Heart right ventricle (tissue), 16 donors: ENCODE data around the gene NAPEPLD. TPM values are rescaled to one million over a fixed set of nuclear protein-coding genes. Genes with fewer than 3 reads are reported as not detected.

ENCODE experiments used
- ATAC-seq, 8 donors: fragments of 200-7000 bp; cut with Tn5 transposase; one replicate each; pipeline ENCODE4 v1.9.1; 2020; ENCODE audit warnings: mild to moderate bottlenecking in 8 of 8, moderate library complexity in 8 of 8, moderate number of reproducible peaks in 1 of 8
- DNase-seq, 2 donors: peaks; one replicate each; pipeline ENCODE4 v3.0.0-alpha.2; 2020
- H3K27ac ChIP-seq, 10 donors: fragments of 200-600 bp; sonication (generic) in 2 of 10; one replicate each; pipeline versions ENCODE4 v1.5.0 to v1.8.0; 2020 to 2022; ENCODE audit warnings: mild to moderate bottlenecking in 3 of 10
- H3K27me3 ChIP-seq, 7 donors: fragments of 200-600 bp; one replicate each; pipeline ENCODE4 v1.8.0; 2021 to 2022; ENCODE audit warnings: mild to moderate bottlenecking in 2 of 7
- H3K36me3 ChIP-seq, 9 donors: fragments of 200-600 bp; sonication (generic) in 1 of 9; one replicate each; pipeline versions ENCODE4 v1.5.0 to v1.8.0; 2020 to 2022; ENCODE audit warnings: mild to moderate bottlenecking in 2 of 9
- H3K4me1 ChIP-seq, 9 donors: fragments of 200-600 bp; sonication (generic) in 1 of 9; one replicate each; pipeline versions ENCODE4 v1.5.0 to v1.8.0; 2020 to 2022; ENCODE audit warnings: mild to moderate bottlenecking in 4 of 9
- H3K4me3 ChIP-seq, 10 donors: fragments of 200-600 bp; sonication (generic) in 2 of 10; one replicate each; pipeline versions ENCODE4 v1.5.0 to v1.8.0; 2020 to 2022; ENCODE audit warnings: mild to moderate bottlenecking in 7 of 10, moderate library complexity in 2 of 10
- H3K9me3 ChIP-seq, 11 donors: fragments of 200-600 bp in 10 of 11; sonication (generic) in 2 of 11; one replicate each; pipeline versions ENCODE4 v1.5.0 to v1.8.0; 2013 to 2022; ENCODE audit warnings: mild to moderate bottlenecking in 2 of 11, control low read depth in 1 of 11, moderate library complexity in 1 of 11
- CTCF ChIP-seq, 9 donors: fragments of 200-600 bp; sonication (generic) in 2 of 9; IDR thresholded peaks; one replicate each; pipeline versions ENCODE4 v1.5.0 to v1.8.0; 2021 to 2022; ENCODE audit warnings: antibody characterized with exemption in 9 of 9, mild to moderate bottlenecking in 5 of 9, moderate library complexity in 1 of 9
- WGBS, 2 donors: extraction: QIAGEN DNeasy Blood & Tissue Kit; methylation state at CpG; one replicate each; pipeline ENCODE4 v1.1.7; 2013; ENCODE audit warnings: inconsistent platforms in 1 of 2; 5-methylcytosine and 5-hydroxymethylcytosine counted together
- intact Hi-C, 10 donors: fragments of 100-400 bp; cut with DNase I; formaldehyde crosslinking; loops; one replicate each; pipeline versions ENCODE4 v1.11.1 to v1.14.2; 2022
- polyA plus RNA-seq, 2 donors: library from polyadenylated mRNA; stranded (reverse); fragments of 200-250 nt; gene quantifications; one replicate each; pipeline ENCODE4 v1.2.3, GENCODE V29; 2013
- total RNA-seq, 10 donors: library from RNA; stranded (reverse); fragmentation: NEBNext Ultra II Directional in 3 of 10; extraction: Animal tissue kit (Norgen Biotek cat#: 25700) in 3 of 10; gene quantifications; one replicate each; pipeline versions ENCODE4 v1.2.1 to v1.2.4, GENCODE V29; 2021 to 2023
- donor health status: Arrhythmogenic right ventricular cardiomyopathy.
- donor health status: ischemic (EF 13 %, LVEDD 7.1; RV severe dilation, severe dysfunction).
- donor health status: healthy with polysubstance abuse.
- donor health status: DM: no; HTN: yes; CAD: no.
- donor health status: DM: no; HTN: no; CAD: no.
- donor health status: ischemic (EF 25% LVEDD 6.9; RV normal size, moderate dysfunction).
- donor health status: ischemic (EF 25% LVEDD 5.7; RV mildly dilated, moderate dysfunction).
- donor health status: healthy.
- donor health status: DM: yes; HTN: yes; CAD: no.
- donor health status: Ischemic cardiomyopathy.
- donor health status: ischemic (EF 35%, LVEDD 5.7; RV mildly dilated, moderate dysfunction).
- donor health status: nonischemic (EF 11% LVEDD 7.7; RV severe dilation, severe dysfunction).
- donor health status: DM: yes; HTN: yes; CAD: no.
- donor health status: PGD.
- donor health status: ischemic (EF 29% LVEDD 5.4; RV normal size, mild dysfunction).
- donor health status: nonischemic (EF 23%, LVEDD 6.1; RV moderate dilation, normal function).

Gene NAPEPLD
- total and polyA plus RNA-seq, 12 donors: 2.1 to 11.6 (median 8.2) TPM

- H3K4me1 ChIP-seq: no peaks in the 10 kb centered on the region
- no peak overlapping the region for H3K4me3 ChIP-seq
- DNase-seq (no peak), ATAC-seq (no peak)
- H3K9me3 ChIP-seq: no peaks in the 10 kb centered on the region
- no peak for TF ChIP-seq CTCF (IDR thresholded peaks at IDR 0.05)
- peaks cover 0 to 91% (median 22%) of the 10 kb centered on the region in 9 donors for H3K36me3 ChIP-seq
- H3K27ac ChIP-seq: no peak overlapping the region
- intact Hi-C loops: no loop called here
- H3K27me3 ChIP-seq: no peaks in the 10 kb centered on the region
Observed at GRCh38 chr7:103121641-103122040, 27.3 kb downstream of the NAPEPLD start.

GRCh38 chr7:103120362-103120761 lies 28.5 kb downstream of the NAPEPLD start:
- TF ChIP-seq CTCF (IDR thresholded peaks at IDR 0.05): no peak
- no peaks in the 10 kb centered on the region for H3K4me1 ChIP-seq
- peaks cover 0 to 83% (median 16%) of the 10 kb centered on the region in 9 donors for H3K36me3 ChIP-seq
- WGBS, 2 donors: 91 to 100% methylated on average over 1 of the region's 1 CpG
- DNase-seq (no peak), ATAC-seq (no peak)
- intact Hi-C loops: no loop called here
- no peak overlapping the region for H3K4me3 ChIP-seq
- H3K9me3 ChIP-seq: no peaks in the 10 kb centered on the region
- H3K27ac ChIP-seq: no peak overlapping the region
- H3K27me3 ChIP-seq: no peaks in the 10 kb centered on the region

GRCh38 chr7:103119791-103120291 lies 29.1 kb downstream of the NAPEPLD start:
- WGBS, 2 donors: 95% methylated on average over 11 of the region's 11 CpGs
- H3K9me3 ChIP-seq: no peaks in the 10 kb centered on the region
- H3K27me3 ChIP-seq: no peaks in the 10 kb centered on the region
- peaks cover 0 to 80% (median 15%) of the 10 kb centered on the region in 9 donors for H3K36me3 ChIP-seq
- intact Hi-C loops: no loop called here
- ATAC-seq (no peak), DNase-seq (no peak)
- H3K4me1 ChIP-seq: no peaks in the 10 kb centered on the region
- H3K27ac ChIP-seq: no peak overlapping the region
- no peak for TF ChIP-seq CTCF (IDR thresholded peaks at IDR 0.05)
- no peak overlapping the region for H3K4me3 ChIP-seq

GRCh38 chr7:103117465-103117864 lies 31.4 kb downstream of the NAPEPLD start:
- Histone ChIP-seq H3K9me3 (no peaks in the 10 kb centered on the region), H3K36me3 (peaks cover 0 to 63% (median 11%) of the 10 kb centered on the region in 9 donors)
- no peak for TF ChIP-seq CTCF (IDR thresholded peaks at IDR 0.05)

More at GRCh38 chr7:103117465-103117864, 31.4 kb downstream of the NAPEPLD start:
- Histone ChIP-seq H3K4me1 (no peaks in the 10 kb centered on the region), H3K27me3 (no peaks in the 10 kb centered on the region), H3K27ac (no peak overlapping the region), H3K4me3 (no peak overlapping the region)
- intact Hi-C loops: no loop called here
- DNase-seq (no peak), ATAC-seq (no peak)
- 92 to 95% methylated on average over 2 of the region's 2 CpGs for WGBS, 2 donors
